HG03159 (cell line): ENCODE measurements around the gene PLCG1.

Experiments
- ATAC-seq: cut with Tn5 transposase; IDR thresholded peaks from one replicate; pipeline ENCODE4 v1.9.1; 2021; ENCODE audit warnings: mild to moderate bottlenecking, moderate library complexity; ENCODE audit not compliant: unreplicated experiment

PLCG1 gene

GRCh38 chr20:41176711-41177552 is 39.6 kb downstream of the PLCG1 start:
- ATAC-seq = no peak

GRCh38 chr20:41177636-41178035 is 40.3 kb downstream of the PLCG1 start:
- ATAC-seq = no peak

GRCh38 chr20:41178495-41178894 is 41.2 kb downstream of the PLCG1 start:
- no peak for ATAC-seq

DNA sequence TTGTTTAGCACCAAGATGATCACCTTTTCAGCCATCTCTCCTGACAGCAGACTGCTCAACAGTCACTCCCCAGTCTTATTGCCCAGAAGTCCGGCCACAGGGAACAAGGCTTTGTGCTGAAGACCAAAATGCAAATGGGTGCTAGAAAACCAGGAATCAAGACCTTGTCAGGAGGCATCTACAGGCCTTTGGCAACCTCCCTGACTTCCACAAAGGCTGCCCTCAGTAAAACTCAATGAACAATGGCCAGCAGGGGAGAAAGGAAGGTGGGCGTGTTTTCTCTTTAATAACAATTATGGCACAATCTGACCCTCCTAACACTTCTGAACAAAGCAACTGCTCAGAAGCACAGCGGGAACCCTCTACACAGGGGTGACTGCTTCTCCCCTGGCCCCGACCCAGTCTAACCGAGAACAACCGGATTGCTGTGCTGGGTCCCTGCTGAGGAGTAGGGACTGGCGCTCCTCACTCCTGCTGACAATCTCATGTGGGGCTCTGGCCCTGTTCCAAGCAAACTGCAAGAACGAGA is 41.6 kb downstream of the PLCG1 start:
- ATAC-seq = no peak

DNA sequence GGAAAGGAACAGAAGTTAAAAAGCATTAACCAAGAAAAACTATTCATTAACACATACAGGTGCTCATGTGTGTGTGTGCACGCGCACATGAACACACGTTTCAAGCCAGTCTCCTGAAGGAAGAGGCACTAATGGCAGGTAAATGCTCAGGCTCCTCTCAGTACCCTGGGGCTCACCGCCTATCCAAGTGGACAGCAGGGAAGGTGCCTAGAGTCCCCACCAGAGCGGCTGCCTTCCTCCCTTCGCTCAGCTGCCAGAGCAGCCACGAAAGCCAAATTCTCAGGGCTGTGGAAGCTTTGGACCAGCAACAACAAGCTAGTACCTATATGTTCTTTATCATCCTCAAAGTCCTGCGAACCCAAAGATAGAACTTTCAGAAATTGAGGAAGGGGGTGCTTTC is 42.6 kb downstream of the PLCG1 start:
- ATAC-seq = no peak

GRCh38 chr20:41180599-41181333 is 43.4 kb downstream of the PLCG1 start:
- no peak for ATAC-seq

- no peak for ATAC-seq
Measured at GRCh38 chr20:41181567-41181966, 44.2 kb downstream of the PLCG1 start.

GRCh38 chr20:41182296-41183212 is 45.2 kb downstream of the PLCG1 start:
- no peak for ATAC-seq

DNA sequence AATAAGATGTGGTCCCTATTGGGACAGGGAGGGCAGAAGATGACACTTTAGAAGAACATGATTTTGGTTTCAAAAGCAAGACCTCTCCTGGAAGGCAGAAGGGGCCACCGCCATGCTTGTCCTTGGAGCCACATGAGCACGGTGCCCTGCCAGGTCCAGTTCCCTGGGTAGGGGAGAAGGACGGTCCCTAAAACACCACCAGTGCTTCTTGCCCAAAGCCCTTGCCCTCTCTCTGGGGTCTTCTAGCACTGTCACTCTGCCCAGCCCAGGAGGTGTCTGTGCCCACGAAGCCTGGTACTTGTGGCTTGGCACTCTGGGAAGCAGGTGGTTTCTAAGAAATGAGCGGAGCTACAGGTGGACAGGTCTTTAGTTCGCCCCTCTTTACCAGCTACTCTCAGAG is 46.0 kb downstream of the PLCG1 start:
- no peak for ATAC-seq

DNA sequence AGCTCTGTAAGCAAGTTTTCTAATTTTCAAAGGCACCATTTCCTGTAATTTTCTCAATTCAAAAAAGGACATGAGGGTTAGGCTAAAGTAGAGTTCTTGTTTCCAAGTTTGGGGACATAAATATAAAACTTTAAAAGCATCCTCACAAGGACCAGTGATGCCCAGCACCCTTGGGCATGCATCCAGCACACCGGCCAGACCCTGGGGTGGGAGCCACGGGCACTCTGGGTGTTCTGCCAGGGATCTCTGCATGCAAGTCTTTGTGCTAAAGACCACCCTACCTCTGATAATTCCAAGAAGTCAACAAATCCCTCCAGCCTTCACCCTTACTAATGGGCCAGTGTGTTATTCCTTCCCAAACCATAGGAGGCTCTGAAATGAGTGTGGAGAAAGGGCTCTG is 46.5 kb downstream of the PLCG1 start:
- ATAC-seq = no peak

- no peak for ATAC-seq
Measured at GRCh38 chr20:41185013-41185757, 47.8 kb downstream of the PLCG1 start.

DNA sequence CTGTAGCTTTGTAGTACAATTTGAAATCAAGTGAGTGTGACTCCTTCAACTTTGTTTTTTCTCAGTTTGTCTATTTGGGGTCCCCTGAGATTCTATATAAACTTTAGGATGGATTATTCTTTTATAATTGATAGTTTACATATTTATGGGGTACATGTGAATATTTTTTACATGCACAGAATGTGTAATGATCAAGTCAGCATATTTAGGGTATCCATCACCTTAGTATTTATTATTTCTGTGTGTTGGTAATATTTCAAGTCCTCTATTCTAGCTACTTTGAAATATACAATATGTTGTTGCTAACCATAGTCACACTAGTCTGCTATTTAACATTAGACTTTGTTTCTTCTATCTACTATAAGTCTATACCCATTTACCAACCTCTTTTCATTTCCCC is 50.3 kb downstream of the PLCG1 start:
- no peak for ATAC-seq

DNA sequence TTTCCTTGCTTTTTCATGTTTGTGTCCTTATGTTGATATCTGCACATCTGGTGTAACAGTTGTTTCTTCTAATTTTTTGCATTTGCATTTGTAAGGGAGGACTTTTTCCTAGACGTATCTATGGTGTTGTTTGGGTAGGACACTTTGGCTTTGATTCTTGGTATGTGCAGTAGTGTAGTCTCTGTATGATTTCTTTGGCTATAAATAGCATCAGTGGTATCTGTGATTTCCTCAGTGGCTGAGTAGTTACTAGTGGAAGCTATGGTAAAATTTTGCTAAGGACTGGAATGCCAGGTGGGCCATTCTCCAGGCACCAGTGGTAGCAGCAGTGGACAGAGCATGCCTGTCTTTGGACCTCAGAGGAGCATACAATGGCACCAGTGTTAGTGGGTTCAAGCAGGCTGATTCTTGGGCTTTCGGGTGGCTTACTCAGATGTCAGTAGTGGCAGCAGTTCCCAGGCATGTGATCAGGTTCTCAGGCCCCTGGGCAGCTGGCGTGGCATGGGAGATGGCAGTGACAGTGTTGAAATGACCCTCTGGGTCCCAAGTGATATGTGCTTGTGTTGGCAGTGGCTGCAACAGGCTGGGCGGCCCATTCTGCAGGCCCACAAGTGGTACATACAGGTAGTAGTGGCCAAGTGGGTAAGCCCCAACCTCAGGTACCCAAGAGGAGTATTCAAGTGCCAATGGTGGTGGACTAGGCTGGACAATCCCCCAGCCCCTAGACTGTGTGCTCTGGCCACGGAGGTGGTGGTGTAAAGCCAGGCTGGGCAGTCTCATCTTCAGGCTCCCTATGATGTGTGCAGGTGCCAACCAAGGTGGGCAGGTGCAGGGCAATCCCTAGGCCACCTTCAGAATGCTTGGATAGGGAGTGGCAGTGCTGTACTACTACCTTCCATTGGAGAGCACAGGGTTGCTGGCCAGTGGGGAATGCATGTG is 54.5 kb downstream of the PLCG1 start:
- ATAC-seq = no peak

GRCh38 chr20:41192575-41192974 is 55.2 kb downstream of the PLCG1 start:
- no peak for ATAC-seq

DNA sequence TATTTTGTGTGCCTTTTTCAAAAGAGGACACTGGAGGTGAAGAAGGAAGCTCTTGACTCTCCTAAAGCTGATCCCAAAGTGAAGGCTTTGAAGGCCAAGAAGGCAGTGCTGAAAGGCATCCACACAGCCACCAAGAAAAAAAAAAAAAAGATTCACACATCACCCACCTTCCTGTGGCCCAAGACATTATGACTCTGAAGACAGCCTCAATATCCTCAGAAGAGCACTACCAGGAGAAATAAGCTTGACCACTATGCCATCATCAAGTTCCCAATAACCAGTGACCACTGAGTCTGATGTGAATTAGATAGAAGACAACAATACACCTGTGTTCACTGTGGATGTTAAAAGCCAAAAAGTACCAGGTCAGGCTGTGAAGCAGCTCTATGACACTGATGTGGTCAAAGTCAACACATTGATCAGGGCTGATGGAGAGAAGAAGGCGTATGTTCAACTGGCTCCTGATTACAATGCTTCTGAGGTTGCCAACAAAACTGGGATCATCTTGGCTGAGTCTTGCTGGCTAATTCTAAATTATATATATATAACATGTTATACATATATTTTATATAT is 59.4 kb downstream of the PLCG1 start:
- no peak for ATAC-seq

DNA sequence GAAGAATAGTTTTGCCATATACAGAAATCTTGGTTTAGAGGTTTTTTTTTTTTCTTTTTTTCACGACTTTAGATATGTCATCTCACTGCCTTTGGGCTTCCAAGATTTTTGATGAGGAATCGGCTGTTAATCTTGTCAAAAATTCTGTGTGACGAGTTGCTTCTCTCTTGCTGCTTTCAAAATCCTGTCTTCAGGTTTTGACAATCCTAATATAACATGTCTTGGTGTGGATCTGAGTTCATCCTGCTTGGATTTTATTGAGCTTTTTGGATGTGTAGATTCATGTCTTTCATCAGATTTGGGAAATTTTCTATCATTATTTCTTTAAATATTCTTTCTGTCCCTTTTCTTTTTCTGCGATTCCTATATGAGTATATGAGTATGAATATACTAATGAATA is 61.1 kb downstream of the PLCG1 start:
- no peak for ATAC-seq

DNA sequence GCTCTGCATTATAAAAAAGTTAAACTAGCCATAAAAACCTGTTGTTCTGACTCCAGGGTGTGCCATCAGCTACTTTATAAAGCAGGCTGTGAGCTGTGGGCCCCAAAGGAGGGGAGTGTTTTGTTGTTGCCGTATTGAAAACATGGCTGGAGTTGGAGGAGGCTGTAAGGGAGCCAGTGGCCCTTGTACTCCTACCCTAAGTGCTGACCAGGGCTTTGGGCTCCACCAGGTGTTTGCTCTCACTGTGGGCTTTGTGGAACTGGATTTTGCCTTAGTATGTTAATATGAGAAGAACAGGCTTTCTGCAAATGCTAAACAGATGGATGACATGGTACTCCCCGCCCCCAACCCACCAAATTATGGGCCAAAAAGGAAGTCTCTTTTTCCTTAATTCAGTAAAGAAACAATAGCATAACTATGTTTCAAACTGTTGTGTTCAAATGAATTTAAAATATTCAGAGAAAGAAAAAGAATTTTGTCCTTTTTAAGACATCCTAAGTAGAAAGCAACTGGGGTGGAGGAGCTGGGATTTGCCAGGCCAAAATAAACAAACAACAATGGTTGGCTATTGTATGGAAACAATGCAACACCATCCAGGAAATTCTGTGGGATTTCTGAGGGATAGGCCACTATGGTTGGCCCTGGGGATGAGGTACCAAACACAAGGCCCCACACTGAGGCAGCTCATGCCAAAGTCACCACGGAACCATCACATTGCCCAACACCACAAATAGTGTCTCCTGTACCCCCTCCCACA is 63.3 kb downstream of the PLCG1 start:
- ATAC-seq = no peak

- no peak for ATAC-seq
Measured at GRCh38 chr20:41201760-41202159, 64.4 kb downstream of the PLCG1 start.
